Measurements from ENCODE around the gene XAGE1B.
"Not testable (repeated sequence)": the region's sequence is repeated elsewhere in the genome, so short reads cannot be mapped to it uniquely, and the experiment has no call there.

XAGE1B gene

GRCh38 chrX:52516987-52517325 lies at the start of gene XAGE1B:
TSS of gene XAGE1B (minus strand) at chrX:52517063. CDS start at chrX:52515527, 1,536 bp downstream.
- DNase-seq (ENCODE audit: low spot score) = not testable (repeated sequence)

DNA sequence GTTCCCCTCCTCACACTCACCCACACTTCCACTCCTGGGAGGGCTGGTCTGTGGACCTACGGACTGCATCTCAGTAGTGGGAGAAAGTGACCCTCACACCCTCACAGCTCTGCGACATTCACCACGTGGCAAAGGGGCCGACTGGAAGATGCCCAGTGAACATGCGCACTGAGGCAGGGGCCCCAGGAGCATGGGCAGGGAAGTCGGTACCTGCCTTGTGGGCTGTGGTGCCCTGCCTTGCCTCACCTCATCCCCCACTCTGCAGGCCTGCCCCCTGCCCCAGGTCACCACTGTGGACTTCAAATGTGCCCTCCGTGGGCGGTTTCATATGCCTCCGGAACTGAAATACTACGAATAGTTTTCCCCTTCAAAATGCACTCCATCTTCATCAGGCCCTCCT lies 46.2 kb upstream of the XAGE1B start:
- DNase-seq (ENCODE audit: low spot score) = no peak

DNA sequence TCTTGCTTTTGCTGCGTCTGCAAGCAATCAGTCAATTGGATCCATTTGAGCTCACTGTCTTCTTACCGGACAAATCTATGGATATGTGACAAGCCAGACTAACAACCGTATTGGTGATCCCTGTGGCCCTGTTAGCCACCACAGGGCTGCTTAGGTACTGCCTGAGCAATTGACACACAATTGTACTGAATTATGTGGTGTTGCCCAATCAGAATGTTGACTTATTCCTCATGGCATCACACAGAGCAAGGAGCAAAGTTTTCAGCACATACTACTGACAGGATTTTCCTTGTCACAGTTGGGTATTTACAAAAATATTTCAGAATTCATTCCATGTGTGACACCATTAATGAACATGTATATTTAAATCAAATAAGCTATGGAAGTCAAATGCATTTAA lies 41.3 kb upstream of the XAGE1B start:
- no peak for DNase-seq (ENCODE audit: low spot score)

DNA sequence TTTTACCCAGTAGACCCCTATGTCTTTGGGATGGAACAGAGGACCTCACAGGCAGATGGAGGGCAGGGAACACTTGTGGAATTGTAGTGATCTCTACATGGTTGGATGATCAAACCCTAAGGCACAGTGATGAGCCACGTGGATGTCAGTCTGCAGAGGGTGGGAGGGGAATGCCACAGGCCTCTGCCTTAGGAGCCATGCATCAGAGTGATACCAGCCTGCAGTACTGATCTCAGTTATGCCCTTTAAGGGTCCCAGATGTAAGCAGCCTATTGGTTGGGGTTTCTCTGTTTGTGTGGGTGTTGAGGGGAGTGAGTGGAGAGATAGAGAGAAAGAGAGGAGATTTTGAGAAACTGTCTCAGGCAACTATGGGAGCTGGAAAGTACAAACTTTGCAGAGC lies 39.9 kb upstream of the XAGE1B start:
- no peak for DNase-seq (ENCODE audit: low spot score)

DNA sequence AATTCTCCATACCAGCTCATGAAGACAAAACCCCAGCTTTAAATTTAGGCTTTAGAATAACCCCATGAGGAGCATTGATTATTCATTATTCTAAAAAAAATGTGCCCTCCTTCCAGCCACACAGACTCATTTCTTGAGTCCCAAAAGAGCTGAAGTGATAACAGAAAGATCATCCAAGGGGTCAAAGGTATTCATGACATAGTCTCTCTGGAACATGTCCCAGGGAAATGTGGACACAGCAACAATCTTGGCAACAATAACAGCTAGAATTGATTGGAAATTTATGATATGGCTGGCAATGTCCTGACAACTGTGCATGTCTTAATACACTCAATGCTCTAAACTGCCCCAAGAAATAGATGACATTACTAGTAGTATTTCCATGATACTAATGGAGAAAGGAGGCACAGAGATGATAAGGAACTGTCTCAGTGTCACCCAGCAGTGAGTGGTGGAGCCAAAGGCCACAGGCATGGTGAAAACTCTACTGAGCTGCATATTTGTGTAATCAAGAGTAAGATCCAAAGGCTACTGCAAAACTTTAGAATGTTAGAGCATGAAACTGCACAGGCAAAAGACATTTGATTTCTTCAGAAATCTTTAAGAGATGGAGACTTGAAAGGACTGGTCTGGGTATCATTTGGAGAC lies 37.3 kb upstream of the XAGE1B start:
- no peak for DNase-seq (ENCODE audit: low spot score)

GRCh38 chrX:52548769-52549168 lies 31.9 kb upstream of the XAGE1B start:
- DNase-seq (ENCODE audit: low spot score) = not testable (repeated sequence)

DNA sequence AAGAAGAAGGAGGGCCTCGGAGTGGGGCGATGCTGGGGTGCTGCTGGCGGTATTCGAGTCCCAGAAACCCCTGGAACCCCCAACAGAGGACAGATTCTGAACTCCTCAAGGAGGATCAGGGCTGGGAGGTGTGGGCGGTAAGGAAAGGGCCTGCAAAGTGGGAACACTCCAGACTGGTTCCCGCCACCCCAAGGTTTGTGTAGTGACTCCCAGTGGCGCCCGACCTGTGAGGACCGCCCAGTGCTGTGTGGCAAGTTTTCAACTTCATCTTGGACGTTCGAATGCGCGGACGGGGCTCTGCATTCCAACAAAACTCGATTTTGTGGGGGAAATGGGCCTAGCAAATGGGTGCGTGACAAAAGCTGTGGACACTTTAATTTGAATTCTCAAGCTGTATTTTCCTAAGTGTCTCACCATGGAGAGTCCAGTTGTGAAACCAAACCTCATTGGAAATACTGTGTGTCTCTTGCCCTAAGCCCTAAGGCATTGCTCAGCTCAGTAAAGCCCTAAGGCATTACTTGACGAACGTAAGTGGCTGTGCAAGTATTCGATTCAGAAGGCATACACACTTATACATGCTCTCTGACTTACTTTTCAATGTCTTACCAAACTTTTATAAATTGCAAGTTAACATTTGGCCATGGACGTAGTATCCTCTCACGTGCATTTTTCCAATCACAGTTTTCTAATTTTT lies 27.4 kb upstream of the XAGE1B start:
- DNase-seq (ENCODE audit: low spot score) = no peak

- DNase-seq (ENCODE audit: low spot score) = no peak
Observed at GRCh38 chrX:52542311-52542710, 25.4 kb upstream of the XAGE1B start.

DNA sequence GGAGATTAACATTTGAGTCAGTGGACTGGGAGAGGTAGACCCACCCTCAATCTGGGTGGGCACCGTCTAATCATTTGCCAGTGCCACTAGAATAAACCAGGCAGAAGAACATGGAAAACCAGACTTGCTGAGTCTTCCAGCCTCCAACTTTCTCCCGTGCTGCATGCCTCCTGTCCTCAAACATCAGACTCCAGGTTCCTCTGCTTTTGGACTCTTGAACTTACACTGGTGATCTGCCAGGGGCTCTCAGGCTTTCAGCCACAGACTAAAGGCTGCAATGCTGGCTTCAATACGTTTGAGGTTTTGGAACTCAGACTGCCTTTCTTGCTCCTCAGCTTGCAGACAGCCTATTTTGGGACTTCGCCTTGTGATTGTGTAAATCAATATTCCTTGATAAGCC lies 24.2 kb upstream of the XAGE1B start:
- DNase-seq (ENCODE audit: low spot score) = not testable (repeated sequence)

DNA sequence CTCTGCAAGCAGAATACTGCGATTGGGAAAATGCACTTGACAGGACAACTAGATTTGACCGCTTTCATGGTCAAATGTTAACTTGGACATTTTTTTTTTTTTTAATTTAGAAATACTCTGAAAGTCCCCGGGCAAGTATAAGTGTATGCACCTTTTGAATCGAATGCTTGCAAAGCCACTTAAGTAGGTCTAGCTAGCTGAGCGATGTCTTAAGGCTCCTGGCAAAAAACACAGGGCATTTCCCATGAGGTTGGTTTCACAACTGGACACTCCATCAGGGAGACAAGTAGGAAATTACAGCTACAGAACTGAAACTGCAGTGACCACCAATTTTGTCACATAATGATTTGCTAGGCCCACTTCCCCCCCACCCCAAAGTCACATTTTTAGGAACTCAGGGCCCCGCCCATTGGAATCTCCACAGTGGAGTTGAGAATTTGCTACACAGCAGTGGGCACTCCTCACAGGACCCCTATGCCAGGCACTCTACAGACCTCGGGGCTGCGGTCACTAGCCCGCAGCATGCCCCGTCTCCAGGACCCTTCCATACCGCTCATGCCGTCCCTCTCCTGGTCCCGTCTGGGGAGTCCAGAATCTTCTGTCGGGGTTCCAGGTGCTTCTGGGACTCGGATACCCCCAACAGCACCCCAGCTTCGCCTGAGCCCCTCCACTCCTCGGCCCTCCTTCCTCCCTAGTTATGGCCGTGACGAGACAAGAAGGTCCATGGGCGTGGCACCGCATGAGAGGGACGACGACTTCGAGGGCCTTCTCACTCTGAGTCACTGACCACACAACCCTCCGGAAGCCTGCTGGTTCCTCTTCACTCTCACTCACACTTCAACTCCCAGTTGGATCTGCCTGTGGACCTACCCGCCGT lies 515 bp downstream of the XAGE1B start:
- DNase-seq (ENCODE audit: low spot score) = not testable (repeated sequence)

DNA sequence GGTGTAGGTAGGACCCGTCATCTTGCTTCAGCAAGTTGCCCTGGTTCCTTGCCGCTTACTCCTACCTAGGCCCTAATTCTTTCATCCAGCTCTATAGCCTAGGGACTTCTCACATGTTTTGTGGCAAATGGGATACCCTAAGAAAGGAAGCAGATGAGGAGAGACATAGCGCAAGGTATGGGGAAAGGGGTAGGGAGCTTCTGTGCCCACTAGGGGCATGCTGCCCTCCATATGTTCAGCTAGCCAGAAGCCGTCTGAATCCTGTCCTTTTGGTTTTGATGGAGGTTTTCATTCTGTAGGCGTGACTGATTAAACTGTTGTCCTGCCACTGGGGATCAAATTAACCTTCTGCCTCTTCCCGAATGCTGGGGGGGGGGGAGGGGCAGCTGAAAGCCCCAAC lies 5.7 kb downstream of the XAGE1B start:
- not testable (repeated sequence) for DNase-seq (ENCODE audit: low spot score)

DNA sequence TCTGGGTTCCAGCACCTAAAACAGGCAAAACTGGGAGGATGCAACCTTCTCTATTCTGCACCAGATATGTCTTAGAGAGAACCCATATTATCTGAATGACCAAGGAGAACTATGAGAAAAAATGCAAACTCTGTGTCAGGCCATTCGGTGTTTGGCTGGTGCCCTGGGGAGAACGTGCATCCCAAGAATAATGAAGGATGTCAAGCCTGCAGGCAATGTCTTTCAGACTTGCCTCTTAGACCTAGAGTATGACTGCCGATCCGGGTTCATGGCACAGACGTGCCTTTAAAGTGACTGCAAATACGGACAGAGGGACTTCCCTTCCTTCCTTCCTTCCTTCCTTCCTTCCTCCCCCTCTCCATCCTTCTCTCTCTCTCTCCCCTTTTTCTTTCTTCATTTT lies 6.9 kb downstream of the XAGE1B start:
- no peak for DNase-seq (ENCODE audit: low spot score)

DNA sequence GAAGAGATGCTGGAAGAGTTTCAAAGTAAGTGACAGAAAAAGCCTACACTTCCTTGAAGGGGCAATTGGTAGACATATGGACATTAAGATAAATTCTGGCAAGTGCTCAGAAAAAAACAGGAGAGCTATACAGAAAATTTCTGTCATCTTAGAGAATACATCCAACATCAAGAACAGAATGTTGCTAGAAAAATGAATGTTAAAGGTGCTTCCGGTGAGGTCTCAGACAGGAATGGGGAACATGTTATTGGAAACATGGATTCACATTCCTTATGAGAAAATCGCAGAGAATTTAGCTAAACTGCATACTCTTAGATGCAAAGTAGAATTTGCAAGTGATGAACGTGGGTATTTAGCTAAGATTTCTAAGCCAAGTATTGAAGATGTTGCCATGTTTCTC lies 9.5 kb downstream of the XAGE1B start:
- DNase-seq (ENCODE audit: low spot score) = no peak

DNA sequence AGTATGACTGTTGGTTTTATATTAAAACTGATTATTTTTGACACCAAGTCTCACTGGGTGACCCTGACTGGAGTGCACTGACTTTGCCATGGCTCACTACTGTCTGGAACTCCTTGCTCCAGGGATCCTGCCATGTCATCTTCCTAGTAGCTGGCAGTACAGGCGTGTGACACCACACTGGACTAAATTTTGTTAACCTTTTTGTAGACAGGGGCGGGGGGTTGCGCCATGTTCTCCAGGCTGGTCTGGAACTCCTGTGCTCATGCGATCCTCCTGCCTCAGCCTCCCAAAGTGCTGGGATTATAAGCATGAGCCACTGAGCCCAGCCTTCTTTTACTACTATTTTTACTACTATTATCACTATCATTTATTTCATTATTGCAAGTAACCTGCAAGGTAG lies 12.3 kb downstream of the XAGE1B start:
- no peak for DNase-seq (ENCODE audit: low spot score)

DNA sequence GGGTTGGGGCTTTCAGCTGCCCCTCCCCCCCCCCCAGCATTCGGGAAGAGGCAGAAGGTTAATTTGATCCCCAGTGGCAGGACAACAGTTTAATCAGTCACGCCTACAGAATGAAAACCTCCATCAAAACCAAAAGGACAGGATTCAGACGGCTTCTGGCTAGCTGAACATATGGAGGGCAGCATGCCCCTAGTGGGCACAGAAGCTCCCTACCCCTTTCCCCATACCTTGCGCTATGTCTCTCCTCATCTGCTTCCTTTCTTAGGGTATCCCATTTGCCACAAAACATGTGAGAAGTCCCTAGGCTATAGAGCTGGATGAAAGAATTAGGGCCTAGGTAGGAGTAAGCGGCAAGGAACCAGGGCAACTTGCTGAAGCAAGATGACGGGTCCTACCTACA lies 15.5 kb downstream of the XAGE1B start:
- DNase-seq (ENCODE audit: low spot score) = not testable (repeated sequence)

- DNase-seq (ENCODE audit: low spot score) = not testable (repeated sequence)
Observed at GRCh38 chrX:52496419-52496772, 20.5 kb downstream of the XAGE1B start.

- not testable (repeated sequence) for DNase-seq (ENCODE audit: low spot score)
Observed at GRCh38 chrX:52495545-52496418, 21.1 kb downstream of the XAGE1B start, which contains the start of gene XAGE1A. TSS of gene XAGE1A (plus strand) at chrX:52495808. CDS start at chrX:52497362, 1,554 bp downstream.

GRCh38 chrX:52471301-52471700 lies 45.6 kb downstream of the XAGE1B start:
- DNase-seq (ENCODE audit: low spot score) = not testable (repeated sequence)

Data from left forelimb (tissue), 1 donor.